HCT116 (cell line): ENCODE measurements around the gene TEX101. TPM values are rescaled to one million over a fixed set of nuclear protein-coding genes. Genes with fewer than 3 reads are reported as not detected.

Experiments used
- ATAC-seq: fragments of 200-7000 bp; cut with Tn5 transposase; 2 replicates; pipeline ENCODE4 v1.9.1; 2020; ENCODE audit warnings: mild to moderate bottlenecking, moderate library complexity
- BruUV-seq: library from RNA; stranded (reverse); fragments of 400-500 nt; replicated peaks from 2 replicates; lab custom pipeline; 2021; lab: Mats Ljungman, UMichigan
- CTCF ChIA-PET: fragments of 300-600 bp; sonication (Branson Sonifier 250); formaldehyde crosslinking; loops from one replicate; lab custom pipeline; 2021; ENCODE audit warnings: antibody characterized with exemption; lab: Charles Lee
- POLR2A ChIA-PET: fragments of 300-600, 350-600 bp; sonication (Branson Sonifier 250); formaldehyde crosslinking; loops from one replicate; lab custom pipeline; 2021; ENCODE audit warnings: antibody characterized with exemption; lab: Charles Lee
- RAD21 ChIA-PET, 2 experiments: fragments of 300-600 bp; sonication (Branson Sonifier 250); formaldehyde crosslinking; loops; one replicate each; lab custom pipeline; 2023; ENCODE audit warnings: low total read pairs in 2 of 2; ENCODE audit not compliant: uncharacterized antibody in 2 of 2, unreplicated experiment in 2 of 2, low non-redundant PET in 1 of 2; lab: Charles Lee
- DNase-seq: peaks from one replicate; pipeline ENCODE4 v3.0.0-alpha.2; 2010; ENCODE audit warnings: low read depth, low spot score
- H2AFZ ChIP-seq: fragments of 200-600 bp; shearing (Covaris generic), sonication (generic); 2 replicates; pipeline ENCODE4 v1.6.1; 2017; ENCODE audit warnings: low read depth, mixed run types, mixed read lengths, antibody characterized with exemption, low read length; ENCODE audit not compliant: poor library complexity, severe bottlenecking
- H3K27ac ChIP-seq: 2 replicates; pipeline ENCODE4 v1.5.1; 2012; ENCODE audit warnings: low read depth, low read length
- H3K27me3 ChIP-seq: fragments of 200-600 bp; sonication (generic); 2 replicates; pipeline ENCODE4 v1.6.1; 2016; ENCODE audit warnings: mixed run types, low read length, mixed read lengths; ENCODE audit not compliant: insufficient read depth
- H3K36me3 ChIP-seq, 2 experiments: fragments of 200-500 bp in 1 of 2; fragments of 200-600 bp in 1 of 2; sonication (Bioruptor generic) in 1 of 2; sonication (generic) in 1 of 2; 2 replicates each; pipeline versions ENCODE4 v1.5.1 to v1.6.1; 2014 to 2016; ENCODE audit warnings: low read length in 2 of 2, inconsistent platforms in 1 of 2, mixed read lengths in 1 of 2, mixed run types in 1 of 2; ENCODE audit not compliant: insufficient read depth in 2 of 2, control insufficient read depth in 1 of 2
- H3K4me1 ChIP-seq, 2 experiments: fragments of 200-600 bp in 1 of 2; sonication (generic) in 1 of 2; 2 replicates each; pipeline versions ENCODE4 v1.5.1 to v1.6.1; 2012 to 2017; ENCODE audit warnings: low read length in 2 of 2, inconsistent platforms in 1 of 2, mild to moderate bottlenecking in 1 of 2, mixed read lengths in 1 of 2, mixed run types in 1 of 2, moderate library complexity in 1 of 2; ENCODE audit not compliant: insufficient read depth in 2 of 2, control insufficient read depth in 1 of 2
- H3K4me2 ChIP-seq: fragments of 200-600 bp; sonication (generic); 2 replicates; pipeline ENCODE4 v1.6.1; 2017; ENCODE audit warnings: mixed run types, low read length, mixed read lengths
- H3K4me3 ChIP-seq, 2 experiments: fragments of 200-600 bp in 1 of 2; sonication (generic) in 1 of 2; replicated peaks in 1 of 2; 2 replicates each; pipeline ENCODE4 v1.5.1; 2011 to 2016; ENCODE audit warnings: low read length in 2 of 2, control low read depth in 1 of 2, low read depth in 1 of 2, mild to moderate bottlenecking in 1 of 2, mixed read lengths in 1 of 2, mixed run types in 1 of 2
- H3K79me2 ChIP-seq: fragments of 200-600 bp; sonication (generic); 2 replicates; pipeline ENCODE4 v1.6.1; 2017; ENCODE audit warnings: mild to moderate bottlenecking, mixed run types, low read length, moderate library complexity, mixed read lengths; ENCODE audit not compliant: insufficient read depth
- H3K9ac ChIP-seq: fragments of 200-600 bp; sonication (generic); 2 replicates; pipeline ENCODE4 v1.6.1; 2016; ENCODE audit warnings: low read length, mixed read lengths
- H3K9me2 ChIP-seq: fragments of 200-600 bp; sonication (generic), shearing (Covaris generic); 2 replicates; pipeline ENCODE4 v1.6.1; 2017; ENCODE audit warnings: mixed run types, mild to moderate bottlenecking, moderate library complexity; ENCODE audit not compliant: insufficient read depth
- H3K9me3 ChIP-seq, 2 experiments: fragments of 200-500 bp in 1 of 2; fragments of 200-600 bp in 1 of 2; sonication (Bioruptor generic) in 1 of 2; sonication (generic) in 1 of 2; 2 replicates each; pipeline ENCODE4 v1.6.1; 2014 to 2017; ENCODE audit warnings: low read length in 2 of 2, mixed read lengths in 2 of 2, inconsistent platforms in 1 of 2, low read depth in 1 of 2, mild to moderate bottlenecking in 1 of 2, mixed run types in 1 of 2, moderate library complexity in 1 of 2; ENCODE audit not compliant: control insufficient read depth in 1 of 2, insufficient read depth in 1 of 2
- H4K20me1 ChIP-seq: fragments of 200-600 bp; sonication (generic), shearing (Covaris generic); 2 replicates; pipeline ENCODE4 v1.6.1; 2017; ENCODE audit warnings: mixed run types, mild to moderate bottlenecking, moderate library complexity; ENCODE audit not compliant: insufficient read depth
- EGR1 ChIP-seq: IDR thresholded peaks from 2 replicates; pipeline ENCODE4 v1.6.1; 2012; ENCODE audit warnings: low read depth
- EZH2phosphoT487 ChIP-seq: fragments of 200-600 bp; IDR thresholded peaks from 2 replicates; pipeline ENCODE4 v1.6.1; 2018; ENCODE audit warnings: antibody characterized with exemption, borderline replicate concordance
- RAD21 ChIP-seq: IDR thresholded peaks from 2 replicates; pipeline ENCODE4 v1.6.1; 2012; ENCODE audit warnings: low read depth, mild to moderate bottlenecking
- ZNF274 ChIP-seq: fragments of 200-500 bp; sonication (Bioruptor generic); IDR thresholded peaks from 2 replicates; pipeline ENCODE4 v1.6.1; 2014; ENCODE audit warnings: mild to moderate bottlenecking, low read depth, low read length, inconsistent platforms
- intact Hi-C: fragments of 100-400 bp; cut with micrococcal nuclease; formaldehyde crosslinking; loops from 2 replicates; pipeline ENCODE4 v1.10.0; 2022
- total RNA-seq: library from RNA; stranded (reverse); gene quantifications from one replicate; pipeline ENCODE4 v1.2.1, GENCODE V29; 2021; ENCODE audit not compliant: unreplicated experiment
- TF ChIP-seq, protein P1 (sequence below): IDR thresholded peaks from 2 replicates; pipeline ENCODE4 v1.6.1; 2012
- TF ChIP-seq, protein P2 (sequence below), 3 experiments: fragments of 200-600 bp in 1 of 3; sonication (generic) in 1 of 3; IDR thresholded peaks in 2 of 3; conservative IDR thresholded peaks in 1 of 3; 2 replicates each; pipeline ENCODE4 v1.5.1; 2012 to 2017; ENCODE audit warnings: low read depth in 2 of 3, low read length in 2 of 3, antibody characterized with exemption in 1 of 3, borderline replicate concordance in 1 of 3, control low read depth in 1 of 3, mild to moderate bottlenecking in 1 of 3, mixed read lengths in 1 of 3, mixed run types in 1 of 3, moderate library complexity in 1 of 3; ENCODE audit not compliant: insufficient read depth in 1 of 3
- TF ChIP-seq, protein P3 (sequence below): IDR thresholded peaks from 2 replicates; pipeline ENCODE4 v1.6.1; 2012

Gene TEX101
- total RNA-seq, 1 experiment from 2014 or later: not detected

DNA sequence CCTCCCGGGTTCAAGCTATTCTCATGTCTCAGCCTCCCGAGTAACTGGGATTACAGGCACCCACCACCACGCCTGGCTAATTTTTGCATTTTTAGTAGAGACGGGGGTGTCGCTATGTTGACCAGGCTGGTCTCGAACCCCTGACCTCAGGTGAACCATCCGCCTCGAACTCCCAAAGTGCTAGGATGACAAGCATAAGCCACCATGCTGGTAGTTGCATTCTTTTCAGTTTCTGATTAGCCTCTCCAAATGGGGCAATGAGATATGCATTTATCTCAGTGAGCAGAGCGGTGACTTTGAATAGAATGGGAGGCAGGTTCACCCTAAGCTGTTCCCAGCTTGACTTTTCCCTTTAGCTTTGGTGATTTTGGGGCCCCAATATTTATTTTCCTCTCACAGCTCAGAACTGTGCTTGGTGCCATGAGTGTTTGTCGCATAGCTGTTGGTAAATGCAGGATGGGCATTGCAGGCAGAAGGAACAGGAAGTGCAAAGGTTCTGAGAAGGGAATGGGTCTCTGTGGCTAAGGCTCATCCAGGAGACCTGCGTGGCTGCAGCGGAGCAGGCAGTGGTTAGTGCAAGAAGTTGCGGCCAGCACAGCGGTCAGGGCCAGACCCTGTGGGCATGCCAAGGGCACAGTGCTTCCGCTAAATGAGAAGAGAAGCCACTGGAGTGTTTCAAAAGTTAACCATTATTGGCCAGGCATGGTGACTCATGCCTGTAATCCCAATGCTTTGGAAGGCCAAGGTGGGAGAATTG, 30.0 kb downstream of the TEX101 start (continued):
- TF ChIP-seq, protein P1, sequence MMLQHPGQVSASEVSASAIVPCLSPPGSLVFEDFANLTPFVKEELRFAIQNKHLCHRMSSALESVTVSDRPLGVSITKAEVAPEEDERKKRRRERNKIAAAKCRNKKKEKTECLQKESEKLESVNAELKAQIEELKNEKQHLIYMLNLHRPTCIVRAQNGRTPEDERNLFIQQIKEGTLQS: no peak
- TF ChIP-seq, protein P2, sequence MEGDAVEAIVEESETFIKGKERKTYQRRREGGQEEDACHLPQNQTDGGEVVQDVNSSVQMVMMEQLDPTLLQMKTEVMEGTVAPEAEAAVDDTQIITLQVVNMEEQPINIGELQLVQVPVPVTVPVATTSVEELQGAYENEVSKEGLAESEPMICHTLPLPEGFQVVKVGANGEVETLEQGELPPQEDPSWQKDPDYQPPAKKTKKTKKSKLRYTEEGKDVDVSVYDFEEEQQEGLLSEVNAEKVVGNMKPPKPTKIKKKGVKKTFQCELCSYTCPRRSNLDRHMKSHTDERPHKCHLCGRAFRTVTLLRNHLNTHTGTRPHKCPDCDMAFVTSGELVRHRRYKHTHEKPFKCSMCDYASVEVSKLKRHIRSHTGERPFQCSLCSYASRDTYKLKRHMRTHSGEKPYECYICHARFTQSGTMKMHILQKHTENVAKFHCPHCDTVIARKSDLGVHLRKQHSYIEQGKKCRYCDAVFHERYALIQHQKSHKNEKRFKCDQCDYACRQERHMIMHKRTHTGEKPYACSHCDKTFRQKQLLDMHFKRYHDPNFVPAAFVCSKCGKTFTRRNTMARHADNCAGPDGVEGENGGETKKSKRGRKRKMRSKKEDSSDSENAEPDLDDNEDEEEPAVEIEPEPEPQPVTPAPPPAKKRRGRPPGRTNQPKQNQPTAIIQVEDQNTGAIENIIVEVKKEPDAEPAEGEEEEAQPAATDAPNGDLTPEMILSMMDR (IDR thresholded peaks at IDR 0.05 in 2 of 3, conservative IDR thresholded peaks at IDR 0.05 in 1 of 3; ENCODE audit: borderline replicate concordance in 1 of 3, insufficient read depth in 1 of 3, low read depth in 2 of 3, low read length in 2 of 3): no peak

DNA sequence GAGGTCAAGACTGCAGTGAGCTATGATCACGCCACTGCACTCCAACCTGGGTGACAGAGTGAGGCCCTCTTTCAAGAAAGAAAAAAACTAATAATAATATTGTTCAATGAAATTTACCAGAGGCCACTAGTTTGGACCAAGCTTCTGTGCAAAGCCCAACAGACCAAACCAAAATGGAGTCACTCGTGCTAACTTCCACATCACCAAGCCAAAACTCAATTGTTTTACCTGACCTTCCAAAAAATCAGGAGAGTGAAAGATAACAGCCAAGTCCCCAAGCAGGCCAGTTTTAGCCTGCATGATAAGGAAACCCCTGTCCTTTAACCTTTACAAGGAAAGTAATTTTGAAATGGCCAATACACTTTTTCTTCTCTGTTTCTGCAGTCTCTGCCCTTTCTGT, 30.7 kb downstream of the TEX101 start:
- ATAC-seq: no peak
- no peaks in the 10 kb centered on the region for H3K79me2 ChIP-seq

More for the DNA sequence above, 30.7 kb downstream of the TEX101 start:
- no peak overlapping the region for H3K9ac ChIP-seq
- no peaks in the 10 kb centered on the region for H3K27me3 ChIP-seq
- RAD21 ChIA-PET: no interaction called here
- no peaks in the 10 kb centered on the region for H3K9me3 ChIP-seq
- CTCF ChIA-PET: interaction anchor here (1.0 to 5.2 kb wide), 3 partner anchors 75 to 151 kb away, joined by 3 to 225 read pairs (median 12); partner anchors contain the start of genes IRGQ and ZNF576
- H3K9me2 ChIP-seq: no peaks in the 10 kb centered on the region
- H2AFZ ChIP-seq: no peak overlapping the region
- peaks cover 0 to 3% of the 10 kb centered on the region in 2 experiments; a peak in 1 of 4 replicates for H3K4me1 ChIP-seq
- no peak overlapping the region for H3K27ac ChIP-seq
- H3K36me3 ChIP-seq: no peaks in the 10 kb centered on the region
- no peaks in the 10 kb centered on the region for H4K20me1 ChIP-seq
- intact Hi-C loops: no loop called here
- no peak overlapping the region for H3K4me2 ChIP-seq
- DNase-seq: no peak
- POLR2A ChIA-PET: no interaction called here
- TF ChIP-seq, protein P3, sequence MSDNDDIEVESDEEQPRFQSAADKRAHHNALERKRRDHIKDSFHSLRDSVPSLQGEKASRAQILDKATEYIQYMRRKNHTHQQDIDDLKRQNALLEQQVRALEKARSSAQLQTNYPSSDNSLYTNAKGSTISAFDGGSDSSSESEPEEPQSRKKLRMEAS: no peak
- TF ChIP-seq RAD21: no peak
- no peak for TF ChIP-seq EGR1
- TF ChIP-seq, protein P1: no peak
- TF ChIP-seq ZNF274: no peak
- TF ChIP-seq EZH2phosphoT487: no peak
- no peak overlapping the region for H3K4me3 ChIP-seq
- no TSS peak for BruUV-seq
